HG02981 (cell line): ENCODE data around the gene GPR107.
A peak's percentile ranks its signal among the peaks of the same experiment; 100 is the strongest.

Experiments
- ATAC-seq: cut with Tn5 transposase; IDR thresholded peaks from one replicate; pipeline ENCODE4 v1.9.1; 2021; ENCODE audit warnings: mild to moderate bottlenecking, moderate library complexity; ENCODE audit not compliant: unreplicated experiment

The GPR107 gene

GRCh38 chr9:130107234-130107861, 53.6 kb downstream of the GPR107 start:
- no peak for ATAC-seq

- no peak for ATAC-seq
Measured at GRCh38 chr9:130107955-130108354, 54.2 kb downstream of the GPR107 start.

- ATAC-seq: no peak
Measured at GRCh38 chr9:130110166-130110565, 56.5 kb downstream of the GPR107 start.

- no peak for ATAC-seq
Measured at GRCh38 chr9:130110596-130111021, 56.9 kb downstream of the GPR107 start.

GRCh38 chr9:130111786-130112537, 58.3 kb downstream of the GPR107 start:
- ATAC-seq: no peak

GRCh38 chr9:130112538-130113151, 58.9 kb downstream of the GPR107 start:
- no peak for ATAC-seq

GRCh38 chr9:130114741-130115140, 61.0 kb downstream of the GPR107 start:
- no peak for ATAC-seq

GRCh38 chr9:130116346-130116745, 62.6 kb downstream of the GPR107 start:
- ATAC-seq: no peak

- no peak for ATAC-seq
Measured at GRCh38 chr9:130117376-130117775, 63.7 kb downstream of the GPR107 start.

- no peak for ATAC-seq
Measured at GRCh38 chr9:130117816-130118632, 64.3 kb downstream of the GPR107 start.

- no peak for ATAC-seq
Measured at GRCh38 chr9:130118841-130119518, 65.3 kb downstream of the GPR107 start.

GRCh38 chr9:130119519-130120298, 66.0 kb downstream of the GPR107 start:
- no peak for ATAC-seq

- ATAC-seq: no peak
Measured at GRCh38 chr9:130120299-130120587, 66.5 kb downstream of the GPR107 start.

GRCh38 chr9:130120832-130121231, 67.1 kb downstream of the GPR107 start:
- ATAC-seq: no peak

- ATAC-seq: no peak
Measured at GRCh38 chr9:130122456-130122855, 68.8 kb downstream of the GPR107 start.

GRCh38 chr9:130124085-130124860, 70.6 kb downstream of the GPR107 start:
- ATAC-seq: no peak

- ATAC-seq: no peak
Measured at GRCh38 chr9:130126721-130127433, 73.2 kb downstream of the GPR107 start.

- peak; percentile 49 for ATAC-seq
Measured at GRCh38 chr9:130128251-130128650, 74.5 kb downstream of the GPR107 start.
